Mesendoderm (in vitro differentiated cells): ENCODE results near the gene SDK2.

ENCODE experiments used
- DNase-seq: peaks from one replicate; pipeline ENCODE4 v3.0.0; 2013
- H2AK5ac ChIP-seq: 2 replicates; pipeline ENCODE4 v1.6.1; 2013; ENCODE audit warnings: low read length, inconsistent platforms
- H2BK120ac ChIP-seq: 2 replicates; pipeline ENCODE4 v1.6.1; 2013; ENCODE audit warnings: low read depth, mild to moderate bottlenecking, low read length, moderate library complexity, mixed read lengths
- H2BK15ac ChIP-seq: replicated peaks from 2 replicates; pipeline ENCODE4 v1.6.1; 2013; ENCODE audit warnings: low read depth, mild to moderate bottlenecking, moderate library complexity
- H2BK5ac ChIP-seq: 2 replicates; pipeline ENCODE4 v1.6.1; 2013; ENCODE audit warnings: low read length, inconsistent platforms
- H3K18ac ChIP-seq: 2 replicates; pipeline ENCODE4 v1.6.1; 2013; ENCODE audit warnings: mild to moderate bottlenecking, low read length, mixed read lengths
- H3K23ac ChIP-seq: one replicate; pipeline ENCODE4 v1.6.1; 2013; ENCODE audit warnings: low read length
- H3K27ac ChIP-seq: 2 replicates; pipeline ENCODE4 v1.5.1; 2013; ENCODE audit warnings: low read depth, mild to moderate bottlenecking, inconsistent platforms, low read length, moderate library complexity
- H3K27me3 ChIP-seq: 2 replicates; pipeline ENCODE4 v1.6.1; 2013; ENCODE audit warnings: low read length, control low read depth, mild to moderate bottlenecking, inconsistent platforms; ENCODE audit not compliant: insufficient read depth, poor library complexity
- H3K36me3 ChIP-seq: 2 replicates; pipeline ENCODE4 v1.6.1; 2013; ENCODE audit warnings: low read length, inconsistent platforms; ENCODE audit not compliant: control insufficient read depth, insufficient read depth
- H3K4ac ChIP-seq: one replicate; pipeline ENCODE4 v1.6.1; 2013; ENCODE audit warnings: low read depth, mild to moderate bottlenecking, low read length, moderate library complexity
- H3K4me1 ChIP-seq: 2 replicates; pipeline ENCODE4 v1.6.1; 2013; ENCODE audit warnings: low read depth, low read length, inconsistent platforms; ENCODE audit not compliant: control insufficient read depth
- H3K4me2 ChIP-seq: 2 replicates; pipeline ENCODE4 v1.6.1; 2013; ENCODE audit warnings: low read length
- H3K4me3 ChIP-seq: 2 replicates; pipeline ENCODE4 v1.5.1; 2013; ENCODE audit warnings: mild to moderate bottlenecking, low read length
- H3K56ac ChIP-seq: one replicate; pipeline ENCODE4 v1.6.1; 2013; ENCODE audit warnings: low read length
- H3K79me1 ChIP-seq: 2 replicates; pipeline ENCODE4 v1.6.1; 2013; ENCODE audit warnings: low read length, inconsistent platforms
- H3K79me2 ChIP-seq: 2 replicates; pipeline ENCODE4 v1.6.1; 2013; ENCODE audit warnings: mild to moderate bottlenecking, low read length; ENCODE audit not compliant: control insufficient read depth, insufficient read depth
- H3K9ac ChIP-seq: 2 replicates; pipeline ENCODE4 v1.6.1; 2013; ENCODE audit warnings: low read length, inconsistent platforms
- H4K5ac ChIP-seq: one replicate; pipeline ENCODE4 v1.6.1; 2013; ENCODE audit warnings: low read length
- H4K8ac ChIP-seq: one replicate; pipeline ENCODE4 v1.6.1; 2013; ENCODE audit warnings: low read depth, mild to moderate bottlenecking, control low read depth, low read length, moderate library complexity
- WGBS: extraction: QIAGEN DNeasy Blood & Tissue Kit; methylation state at CpG from one replicate; pipeline ENCODE4 v1.1.7; 2013; ENCODE audit warnings: low lambda C conversion rate, missing lambda C conversion rate; ENCODE audit not compliant: insufficient coverage; ENCODE audit errors: extremely low coverage; 5-methylcytosine and 5-hydroxymethylcytosine counted together

SDK2 gene

GRCh38 chr17:73635101-73635817 is 9.0 kb downstream of the SDK2 start:
- H3K4me3 ChIP-seq: no peak overlapping the region
- H2BK15ac ChIP-seq: no peak overlapping the region
- H3K4me1 ChIP-seq: no peaks in the 10 kb centered on the region
- H2AK5ac ChIP-seq: no peak overlapping the region
- no CpG with 5 or more reads among the region's 12 CpGs for WGBS
- H3K36me3 ChIP-seq: peaks cover 2% of the 10 kb centered on the region
- no peak overlapping the region for H4K8ac ChIP-seq
- H3K23ac ChIP-seq: no peak overlapping the region
- no peaks in the 10 kb centered on the region for H3K27me3 ChIP-seq
- H3K79me2 ChIP-seq: peaks cover 6% of the 10 kb centered on the region
- no peak overlapping the region for H3K4me2 ChIP-seq
- no peak overlapping the region for H4K5ac ChIP-seq
- H3K9ac ChIP-seq: no peak overlapping the region
- peaks cover 4% of the 10 kb centered on the region for H3K79me1 ChIP-seq
- no peak overlapping the region for H2BK120ac ChIP-seq
- no peak overlapping the region for H3K4ac ChIP-seq
- H3K56ac ChIP-seq: no peak overlapping the region
- H3K27ac ChIP-seq: no peak overlapping the region
- no peak overlapping the region for H3K18ac ChIP-seq
- DNase-seq: no peak
- H2BK5ac ChIP-seq: no peak overlapping the region

DNA sequence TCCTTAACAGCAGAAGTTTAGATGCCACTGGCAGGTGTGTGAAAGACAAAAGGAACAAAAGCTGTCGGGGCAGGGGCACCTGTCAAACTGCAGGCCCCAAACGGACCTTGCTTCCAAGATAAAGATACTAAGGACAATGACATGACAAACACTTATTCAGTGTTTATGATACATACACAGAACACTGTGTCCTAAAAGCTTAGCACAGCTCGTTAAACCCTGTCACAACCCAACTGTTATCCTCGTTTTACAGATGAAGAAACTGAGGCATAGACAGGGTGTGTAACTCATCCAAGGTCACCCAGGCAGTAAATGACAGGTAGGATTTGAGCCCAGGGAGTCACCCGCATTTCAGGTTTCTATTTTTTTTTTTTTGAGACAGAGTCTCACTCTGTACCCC is 9.6 kb downstream of the SDK2 start:
- no peak overlapping the region for H3K23ac ChIP-seq
- H2BK5ac ChIP-seq: no peak overlapping the region

GRCh38 chr17:73633736-73634135 is 10.5 kb downstream of the SDK2 start:
- no peak overlapping the region for H3K56ac ChIP-seq
- no peaks in the 10 kb centered on the region for H3K79me2 ChIP-seq
- no peak overlapping the region for H3K4me3 ChIP-seq
- no peak overlapping the region for H2BK15ac ChIP-seq
- no peak overlapping the region for H2BK120ac ChIP-seq
- no peak overlapping the region for H3K9ac ChIP-seq
- H3K36me3 ChIP-seq: no peaks in the 10 kb centered on the region
- no peak overlapping the region for H3K4me2 ChIP-seq
- no peak overlapping the region for H2BK5ac ChIP-seq
- H4K8ac ChIP-seq: no peak overlapping the region
- H3K79me1 ChIP-seq: no peaks in the 10 kb centered on the region
- H4K5ac ChIP-seq: no peak overlapping the region
- no peak overlapping the region for H3K4ac ChIP-seq
- no peak overlapping the region for H3K18ac ChIP-seq
- DNase-seq: no peak
- H2AK5ac ChIP-seq: no peak overlapping the region
- no peaks in the 10 kb centered on the region for H3K27me3 ChIP-seq
- no CpG with 5 or more reads among the region's 8 CpGs for WGBS
- no peaks in the 10 kb centered on the region for H3K4me1 ChIP-seq
- no peak overlapping the region for H3K27ac ChIP-seq
- no peak overlapping the region for H3K23ac ChIP-seq

More for the DNA sequence above, 9.6 kb downstream of the SDK2 start:
- Histone ChIP-seq H4K5ac (no peak overlapping the region), H4K8ac (no peak overlapping the region), H3K56ac (no peak overlapping the region), H3K36me3 (peaks cover under 1% of the 10 kb centered on the region), H3K4me2 (no peak overlapping the region), H3K4me1 (no peaks in the 10 kb centered on the region), H3K79me1 (peaks cover under 1% of the 10 kb centered on the region), H3K79me2 (peaks cover 3% of the 10 kb centered on the region), H3K27me3 (no peaks in the 10 kb centered on the region), H2AK5ac (no peak overlapping the region), H3K4ac (no peak overlapping the region), H3K27ac (no peak overlapping the region), H3K4me3 (no peak overlapping the region), H3K9ac (no peak overlapping the region), H3K18ac (no peak overlapping the region), H2BK15ac (no peak overlapping the region), H2BK120ac (no peak overlapping the region)
- WGBS: no CpG with 5 or more reads among the region's 5 CpGs
- DNase-seq: no peak

GRCh38 chr17:73632513-73632912 is 11.7 kb downstream of the SDK2 start:
- Histone ChIP-seq H2BK120ac (no peak overlapping the region), H3K4ac (no peak overlapping the region), H3K4me1 (no peaks in the 10 kb centered on the region), H3K23ac (no peak overlapping the region), H3K27me3 (no peaks in the 10 kb centered on the region), H3K27ac (no peak overlapping the region), H3K18ac (no peak overlapping the region), H3K56ac (no peak overlapping the region), H3K79me1 (no peaks in the 10 kb centered on the region), H2BK15ac (no peak overlapping the region), H4K5ac (no peak overlapping the region), H3K4me2 (no peak overlapping the region), H2BK5ac (no peak overlapping the region), H3K79me2 (no peaks in the 10 kb centered on the region), H3K9ac (no peak overlapping the region), H3K4me3 (no peak overlapping the region), H3K36me3 (no peaks in the 10 kb centered on the region), H4K8ac (no peak overlapping the region), H2AK5ac (no peak overlapping the region)
- WGBS: no CpG with 5 or more reads among the region's 2 CpGs
- no peak for DNase-seq

DNA sequence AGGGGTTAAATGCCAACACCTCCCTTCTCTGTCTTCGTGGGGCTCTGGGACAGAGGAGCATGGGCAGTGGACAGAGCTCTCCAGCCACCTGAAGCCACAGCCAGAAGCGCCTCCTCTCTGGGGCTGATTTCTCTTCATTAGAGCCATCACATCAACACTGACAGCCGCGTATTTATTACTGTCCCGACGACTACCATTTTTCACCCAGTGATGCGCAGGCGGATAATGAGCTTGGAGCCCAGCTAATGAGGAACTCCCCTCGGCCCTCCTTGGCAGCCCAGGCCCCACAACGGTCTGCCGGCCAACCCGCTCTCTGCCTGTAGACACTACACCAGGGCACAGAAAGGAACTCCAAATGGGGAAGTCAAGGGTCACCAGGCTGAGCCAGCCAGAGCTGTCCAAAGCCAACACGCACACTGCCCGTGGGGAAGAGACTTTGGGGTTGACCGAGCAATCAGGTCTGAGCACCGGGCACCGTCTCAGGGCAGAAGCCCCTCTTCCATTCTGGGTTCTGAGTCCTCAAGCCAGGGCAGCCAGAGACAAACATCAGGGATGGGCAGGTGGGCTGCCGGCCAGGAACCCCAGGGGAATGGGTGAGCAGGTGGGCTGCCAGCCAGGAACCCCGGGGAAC is 13.2 kb downstream of the SDK2 start:
- H3K79me2 ChIP-seq: no peaks in the 10 kb centered on the region
- no peak overlapping the region for H2BK5ac ChIP-seq
- H2BK15ac ChIP-seq: no peak overlapping the region
- no peaks in the 10 kb centered on the region for H3K79me1 ChIP-seq
- no CpG with 5 or more reads among the region's 19 CpGs for WGBS
- no peaks in the 10 kb centered on the region for H3K36me3 ChIP-seq
- DNase-seq: no peak
- no peak overlapping the region for H2BK120ac ChIP-seq
- H4K8ac ChIP-seq: no peak overlapping the region
- H3K4me1 ChIP-seq: peaks cover 2% of the 10 kb centered on the region
- H3K27ac ChIP-seq: no peak overlapping the region
- H2AK5ac ChIP-seq: no peak overlapping the region
- H3K18ac ChIP-seq: no peak overlapping the region
- H3K23ac ChIP-seq: no peak overlapping the region
- no peak overlapping the region for H3K56ac ChIP-seq
- H3K4ac ChIP-seq: no peak overlapping the region
- H4K5ac ChIP-seq: no peak overlapping the region
- no peaks in the 10 kb centered on the region for H3K27me3 ChIP-seq
- H3K4me3 ChIP-seq: no peak overlapping the region
- H3K9ac ChIP-seq: no peak overlapping the region
- no peak overlapping the region for H3K4me2 ChIP-seq
